Neural cell (in vitro differentiated cells): ENCODE results near the gene SLC6A19. TPM values are rescaled to one million over a fixed set of nuclear protein-coding genes. Genes with fewer than 3 reads are reported as not detected.

Source experiments
- H2AFZ ChIP-seq: fragments of 200-600, 300-800 bp; sonication (generic), shearing (Covaris generic); 2 replicates; pipeline ENCODE4 v1.6.0; 2014; ENCODE audit warnings: low read depth, mild to moderate bottlenecking, antibody characterized with exemption, low read length, moderate library complexity
- H3F3A ChIP-seq: fragments of 200-600 bp; shearing (Covaris generic); 2 replicates; pipeline ENCODE4 v1.6.1; 2016; ENCODE audit warnings: mild to moderate bottlenecking, moderate library complexity, mixed read lengths, antibody characterized with exemption, low read length; ENCODE audit not compliant: insufficient read depth, poor library complexity, severe bottlenecking
- H3K27ac ChIP-seq: fragments of 200-600, 300-800 bp; sonication (generic), shearing (Covaris generic); 2 replicates; pipeline ENCODE4 v1.5.1; 2014; ENCODE audit warnings: mild to moderate bottlenecking, low read length, moderate library complexity
- H3K27me3 ChIP-seq: fragments of 300-800, 200-600 bp; sonication (generic), shearing (Covaris generic); 2 replicates; pipeline ENCODE4 v1.6.0; 2014; ENCODE audit warnings: mild to moderate bottlenecking, low read depth, low read length, moderate library complexity; ENCODE audit not compliant: insufficient read depth
- H3K36me3 ChIP-seq: fragments of 300-800, 200-600 bp; sonication (generic), shearing (Covaris generic); 2 replicates; pipeline ENCODE4 v1.5.1; 2014; ENCODE audit warnings: mild to moderate bottlenecking, antibody characterized with exemption, low read length, moderate library complexity; ENCODE audit not compliant: insufficient read depth
- H3K4me2 ChIP-seq: fragments of 300-800, 200-600 bp; sonication (generic), shearing (Covaris generic); 2 replicates; pipeline ENCODE4 v1.6.0; 2014; ENCODE audit warnings: mild to moderate bottlenecking, low read length
- H3K4me3 ChIP-seq: fragments of 300-800, 200-600 bp; sonication (generic), shearing (Covaris generic); 2 replicates; pipeline ENCODE4 v1.5.1; 2014; ENCODE audit warnings: mild to moderate bottlenecking, low read length, moderate library complexity
- H3K79me2 ChIP-seq: fragments of 200-600 bp; shearing (Covaris generic); replicated peaks from 2 replicates; pipeline ENCODE4 v1.6.0; 2014; ENCODE audit warnings: mild to moderate bottlenecking, low read length, moderate library complexity; ENCODE audit not compliant: insufficient read depth
- H3K9ac ChIP-seq: fragments of 300-800, 200-600 bp; sonication (generic), shearing (Covaris generic); 2 replicates; pipeline ENCODE4 v1.6.1; 2016; ENCODE audit warnings: mild to moderate bottlenecking, low read length, mixed read lengths
- H3K9me2 ChIP-seq: fragments of 200-600 bp; shearing (Covaris generic); 2 replicates; pipeline ENCODE4 v1.6.1; 2016; ENCODE audit warnings: mild to moderate bottlenecking, low read length, mixed read lengths; ENCODE audit not compliant: insufficient read depth
- H3K9me3 ChIP-seq: fragments of 200-600, 300-800 bp; sonication (generic), shearing (Covaris generic); 2 replicates; pipeline ENCODE4 v1.6.1; 2016; ENCODE audit warnings: mild to moderate bottlenecking, mixed run types, low read length, moderate library complexity, mixed read lengths
- H4K20me1 ChIP-seq: fragments of 200-600 bp; shearing (Covaris generic); 2 replicates; pipeline ENCODE4 v1.6.1; 2016; ENCODE audit warnings: mild to moderate bottlenecking, mixed run types; ENCODE audit not compliant: insufficient read depth
- CTCF ChIP-seq: fragments of 450-650 bp; IDR thresholded peaks from 2 replicates; pipeline ENCODE4 v1.5.1; 2014; ENCODE audit warnings: antibody characterized with exemption, mild to moderate bottlenecking, moderate library complexity; ENCODE audit not compliant: poor library complexity, severe bottlenecking
- EP300 ChIP-seq: fragments of 450-650 bp; conservative IDR thresholded peaks from 2 replicates; pipeline ENCODE4 v1.6.1; 2014; ENCODE audit warnings: antibody characterized with exemption, mild to moderate bottlenecking, moderate library complexity; ENCODE audit not compliant: poor library complexity, severe bottlenecking
- POLR2AphosphoS5 ChIP-seq: IDR thresholded peaks from 2 replicates; pipeline ENCODE4 v1.6.1; 2012
- RAD21 ChIP-seq: fragments of 450-650 bp; conservative IDR thresholded peaks from 2 replicates; pipeline ENCODE4 v1.6.1; 2014; ENCODE audit warnings: antibody characterized with exemption, mild to moderate bottlenecking, moderate library complexity
- REST ChIP-seq: IDR thresholded peaks from 2 replicates; pipeline ENCODE4 v1.6.1; 2012; ENCODE audit warnings: borderline replicate concordance
- SMC3 ChIP-seq: fragments of 450-650 bp; conservative IDR thresholded peaks from 2 replicates; pipeline ENCODE4 v1.6.1; 2014; ENCODE audit warnings: antibody characterized with exemption, mild to moderate bottlenecking, moderate library complexity; ENCODE audit not compliant: poor library complexity
- TAF1 ChIP-seq: IDR thresholded peaks from 2 replicates; pipeline ENCODE4 v1.6.1; 2012; ENCODE audit warnings: low read depth
- polyA plus RNA-seq: library from polyadenylated mRNA; depleted of rRNA; stranded (reverse); fragments of >200 nt; gene quantifications from 2 replicates; pipeline ENCODE4 v1.2.3, GENCODE V29; 2014

Gene SLC6A19
- polyA plus RNA-seq, 1 donor from 2014 or later, result not detected

GRCh38 chr5:1162751-1163150, 38.6 kb upstream of the SLC6A19 start:
- no peaks in the 10 kb centered on the region for H3K27me3 ChIP-seq
- no peaks in the 10 kb centered on the region for H3K79me2 ChIP-seq
- no peaks in the 10 kb centered on the region for H3F3A ChIP-seq
- H3K4me3 ChIP-seq, result no peak overlapping the region
- no peak overlapping the region for H3K4me2 ChIP-seq
- H3K27ac ChIP-seq, result no peak overlapping the region
- TF ChIP-seq REST, result no peak
- no peak for TF ChIP-seq SMC3
- no peaks in the 10 kb centered on the region for H3K36me3 ChIP-seq
- H3K9ac ChIP-seq, result no peak overlapping the region
- H4K20me1 ChIP-seq, result no peaks in the 10 kb centered on the region
- no peaks in the 10 kb centered on the region for H3K9me3 ChIP-seq
- H3K9me2 ChIP-seq, result no peaks in the 10 kb centered on the region
- no peak overlapping the region for H2AFZ ChIP-seq

- Histone ChIP-seq H3K9me2 (no peaks in the 10 kb centered on the region), H3K9me3 (no peaks in the 10 kb centered on the region), H2AFZ (no peak overlapping the region), H3K27ac (no peak overlapping the region), H3K4me2 (no peak overlapping the region), H4K20me1 (no peaks in the 10 kb centered on the region), H3F3A (no peaks in the 10 kb centered on the region), H3K36me3 (no peaks in the 10 kb centered on the region), H3K27me3 (no peaks in the 10 kb centered on the region), H3K9ac (no peak overlapping the region), H3K79me2 (no peaks in the 10 kb centered on the region), H3K4me3 (no peak overlapping the region)
- TF ChIP-seq REST, result no peak
- TF ChIP-seq CTCF, result no peak
- TF ChIP-seq TAF1, result no peak
- no peak for TF ChIP-seq EP300
- TF ChIP-seq RAD21, result no peak
- TF ChIP-seq POLR2AphosphoS5, result no peak
These were observed 38.0 kb upstream of the SLC6A19 start for GRCh38 chr5:1163366-1163765.
